B cell (primary cell): ENCODE measurements around the gene ECM2. TPM values are rescaled to one million over a fixed set of nuclear protein-coding genes. Genes with fewer than 3 reads are reported as not detected.
"Not testable (repeated sequence)": the region's sequence is repeated elsewhere in the genome, so short reads cannot be mapped to it uniquely, and the experiment has no call there.

Source experiments
- ATAC-seq: fragments of 200-7000 bp; cut with Tn5 transposase; one replicate; pipeline ENCODE4 v1.10.0; 2021; ENCODE audit warnings: low read depth, mild to moderate bottlenecking, moderate number of reproducible peaks, moderate library complexity
- CTCF ChIA-PET: fragments of 350-600 bp; sonication (Branson Sonifier 250); formaldehyde crosslinking; loops from one replicate; lab custom pipeline; 2021; ENCODE audit warnings: antibody characterized with exemption, inconsistent platforms; lab: Charles Lee
- POLR2A ChIA-PET: fragments of 350-600 bp; sonication (Branson Sonifier 250); formaldehyde crosslinking; loops from one replicate; lab custom pipeline; 2021; ENCODE audit warnings: antibody characterized with exemption; lab: Charles Lee
- DNase-seq: peaks from one replicate; pipeline ENCODE4 v3.0.0; 2013
- H2AFZ ChIP-seq: 2 replicates; pipeline ENCODE4 v1.6.1; 2012; ENCODE audit warnings: mild to moderate bottlenecking, low read depth, low read length; ENCODE audit not compliant: insufficient read depth, poor library complexity, severe bottlenecking
- H3K27ac ChIP-seq, 2 donors: 1 replicate in 1 of 2; 2 replicates in 1 of 2; pipeline ENCODE4 v1.5.1; 2012 to 2013; ENCODE audit warnings: low read length in 2 of 2, mild to moderate bottlenecking in 2 of 2, moderate library complexity in 1 of 2
- H3K27me3 ChIP-seq, 4 experiments: fragments of 200-600 bp in 1 of 4; sonication (generic) in 1 of 4; replicated peaks in 1 of 4; 1 replicate in 2 of 4; 2 replicates in 2 of 4; pipeline versions ENCODE4 v1.6.1 to v1.7.0; 2013 to 2016; ENCODE audit warnings: low read length in 3 of 4, mild to moderate bottlenecking in 2 of 4, mixed read lengths in 1 of 4, moderate library complexity in 1 of 4; ENCODE audit not compliant: insufficient read depth in 4 of 4, control insufficient read depth in 3 of 4; ENCODE audit errors: control extremely low read depth in 1 of 4
- H3K36me3 ChIP-seq, 2 experiments: replicated peaks in 1 of 2; 1 replicate in 1 of 2; 2 replicates in 1 of 2; pipeline versions ENCODE4 v1.6.1 to v1.7.1; 2013; ENCODE audit warnings: low read length in 1 of 2; ENCODE audit not compliant: insufficient read depth in 2 of 2, control insufficient read depth in 1 of 2; ENCODE audit errors: control extremely low read depth in 1 of 2, extremely low read depth in 1 of 2
- H3K4me1 ChIP-seq, 2 donors: fragments of 200-600 bp in 1 of 2; sonication (generic) in 1 of 2; 1 replicate in 1 of 2; 2 replicates in 1 of 2; pipeline versions ENCODE4 v1.5.1 to v1.6.1; 2013 to 2017; ENCODE audit warnings: low read length in 2 of 2; ENCODE audit not compliant: control insufficient read depth in 2 of 2, insufficient read depth in 2 of 2
- H3K4me2 ChIP-seq: replicated peaks from 2 replicates; pipeline ENCODE3; 2012; ENCODE audit warnings: mild to moderate bottlenecking, low read depth, low read length; ENCODE audit not compliant: poor library complexity, severe bottlenecking
- H3K4me3 ChIP-seq, 5 experiments: fragments of 200-600 bp in 1 of 5; sonication (generic) in 1 of 5; 1 replicate in 3 of 5; 2 replicates in 2 of 5; pipeline versions ENCODE4 v1.5.1 to v1.7.0; 2011 to 2016; ENCODE audit warnings: low read length in 4 of 5, mild to moderate bottlenecking in 4 of 5, low read depth in 2 of 5, control low read depth in 1 of 5, moderate library complexity in 1 of 5; ENCODE audit not compliant: insufficient read depth in 1 of 5; ENCODE audit errors: control extremely low read depth in 1 of 5, extremely low read depth in 1 of 5
- H3K79me2 ChIP-seq: fragments of 200-600 bp; sonication (generic); one replicate; pipeline ENCODE4 v1.6.0; 2016; ENCODE audit warnings: low read length; ENCODE audit not compliant: control insufficient read depth, insufficient read depth
- H3K9ac ChIP-seq: fragments of 200-600 bp; sonication (generic); 2 replicates; pipeline ENCODE4 v1.6.1; 2017; ENCODE audit warnings: mild to moderate bottlenecking, low read length, moderate library complexity
- H3K9me3 ChIP-seq, 3 donors: one replicate each; pipeline versions ENCODE4 v1.6.1 to v1.7.1; 2013; ENCODE audit warnings: low read length in 2 of 3; ENCODE audit not compliant: control insufficient read depth in 2 of 3, insufficient read depth in 1 of 3; ENCODE audit errors: control extremely low read depth in 1 of 3
- H4K20me1 ChIP-seq: 2 replicates; pipeline ENCODE4 v1.6.0; 2012; ENCODE audit warnings: mild to moderate bottlenecking, low read length; ENCODE audit not compliant: insufficient read depth, control insufficient read depth, poor library complexity, severe bottlenecking
- H3K27ac Mint-ChIP-seq: one replicate; pipeline ENCODE4 v1.8.0; 2021; ENCODE audit warnings: mixed read lengths
- H3K27me3 Mint-ChIP-seq: one replicate; pipeline ENCODE4 v1.8.0; 2021; ENCODE audit warnings: mixed read lengths
- H3K4me1 Mint-ChIP-seq: one replicate; pipeline ENCODE4 v1.8.0; 2021; ENCODE audit warnings: mixed read lengths
- H3K4me3 Mint-ChIP-seq: one replicate; pipeline ENCODE4 v1.8.0; 2021; ENCODE audit warnings: mixed read lengths
- H3K9me3 Mint-ChIP-seq: one replicate; pipeline ENCODE4 v1.8.0; 2022; ENCODE audit warnings: mixed read lengths; ENCODE audit not compliant: insufficient read depth
- CTCF ChIP-seq: fragments of 200-600 bp; IDR thresholded peaks from one replicate; pipeline ENCODE4 v1.8.0; 2022; ENCODE audit warnings: antibody characterized with exemption, mild to moderate bottlenecking
- EZH2 ChIP-seq: IDR thresholded peaks from 2 replicates; pipeline ENCODE4 v1.6.1; 2012; ENCODE audit warnings: borderline replicate concordance, low read depth, mild to moderate bottlenecking, moderate library complexity, low read length; ENCODE audit not compliant: insufficient read depth, poor library complexity, severe bottlenecking
- WGBS: methylation state at CpG from one replicate; pipeline ENCODE4 v1.1.5; 2013; ENCODE audit warnings: missing lambda C conversion rate; ENCODE audit not compliant: insufficient coverage; 5-methylcytosine and 5-hydroxymethylcytosine counted together
- intact Hi-C: fragments of 100-400 bp; cut with micrococcal nuclease; formaldehyde crosslinking; loops from one replicate; pipeline ENCODE4 v1.10.0; 2022
- polyA plus RNA-seq: library from polyadenylated mRNA; depleted of rRNA; stranded (reverse); fragments of >200 nt; gene quantifications from 2 replicates; pipeline ENCODE4 v1.2.3, GENCODE V29; 2012
- total RNA-seq, 2 donors: library from RNA; stranded (reverse); fragments of 120-200 nt in 1 of 2; gene quantifications; 1 replicate in 1 of 2; 2 replicates in 1 of 2; pipeline versions ENCODE4 v1.2.3 to v1.2.4, GENCODE V29; 2013 to 2022

ECM2 gene
- total and polyA plus RNA-seq, 2 donors (not counting 1 experiment from before 2014, with no cell fraction given): not detected

- H3K9me3 ChIP-seq, H3K4me3 ChIP-seq, H3K9me3 Mint-ChIP-seq, H4K20me1 ChIP-seq, H3K9ac ChIP-seq, H3K27me3 ChIP-seq, H3K4me1 Mint-ChIP-seq, H3K4me2 ChIP-seq, H3K27ac ChIP-seq, H3K79me2 ChIP-seq, CTCF ChIA-PET, H3K27me3 Mint-ChIP-seq, H3K27ac Mint-ChIP-seq, intact Hi-C loops, ATAC-seq, H2AFZ ChIP-seq, H3K4me3 Mint-ChIP-seq, POLR2A ChIA-PET, DNase-seq, H3K4me1 ChIP-seq, H3K36me3 ChIP-seq: not testable (repeated sequence)
- 90% methylated on average over 2 of the region's 2 CpGs for WGBS
These were observed 36.1 kb upstream of the ECM2 start for GRCh38 chr9:92571871-92572270.

DNA sequence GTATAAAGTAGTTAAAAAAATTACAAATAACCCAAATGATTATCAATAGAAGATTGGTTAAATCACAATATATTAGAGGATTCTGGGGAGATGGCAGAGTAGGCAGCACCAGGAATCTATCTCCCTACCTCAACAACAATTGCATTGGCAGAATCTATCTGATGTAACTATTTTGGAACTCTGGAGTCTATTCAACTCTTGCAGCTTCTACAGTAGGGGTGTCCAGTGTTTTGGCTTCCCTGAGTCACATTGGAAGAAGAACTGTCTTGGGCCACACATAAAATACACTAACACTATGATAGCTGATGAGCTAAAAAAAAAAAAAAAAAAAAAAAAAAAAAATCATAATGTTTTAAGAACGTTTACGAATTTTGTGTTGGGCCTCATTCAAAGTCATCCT lies 29.2 kb upstream of the ECM2 start:
- no peak overlapping the region for H3K4me2 ChIP-seq
- no peak for ATAC-seq
- no peaks in the 10 kb centered on the region for H3K27me3 ChIP-seq
- POLR2A ChIA-PET: no interaction called here
- H3K27me3 Mint-ChIP-seq: no peaks in the 10 kb centered on the region
- no peaks in the 10 kb centered on the region for H3K4me1 ChIP-seq
- CTCF ChIA-PET: no interaction called here
- no peaks in the 10 kb centered on the region for H3K4me1 Mint-ChIP-seq
- peaks cover 5% of the 10 kb centered on the region for H3K9me3 Mint-ChIP-seq
- no peak for DNase-seq
- peaks cover 0 to 9% (median 4%) of the 10 kb centered on the region in 3 donors for H3K9me3 ChIP-seq
- no peak overlapping the region for H3K27ac ChIP-seq
- intact Hi-C loops: no loop called here
- H3K4me3 ChIP-seq: no peak overlapping the region
- H3K79me2 ChIP-seq: no peaks in the 10 kb centered on the region
- H3K27ac Mint-ChIP-seq: no peak overlapping the region
- no peak overlapping the region for H3K4me3 Mint-ChIP-seq
- WGBS: no CpG with 5 or more reads among the region's 2 CpGs
- H2AFZ ChIP-seq: no peak overlapping the region
- H4K20me1 ChIP-seq: no peaks in the 10 kb centered on the region
- H3K9ac ChIP-seq: no peak overlapping the region
- no peaks in the 10 kb centered on the region for H3K36me3 ChIP-seq
- no peak for TF ChIP-seq EZH2
- no peak for TF ChIP-seq CTCF
